ENCODE data around the gene ERCC2.
"Not testable (repeated sequence)": the region's sequence is repeated elsewhere in the genome, so short reads cannot be mapped to it uniquely, and the experiment has no call there.

Gene ERCC2

GRCh38 chr19:45336696-45337251 is 33.6 kb downstream of the ERCC2 start:
- no peak for DNase-seq (ENCODE audit: low read depth in 3 of 3, low spot score in 1 of 3)

GRCh38 chr19:45334881-45335280 is 35.5 kb downstream of the ERCC2 start:
- DNase-seq (ENCODE audit: low read depth in 3 of 3, low spot score in 1 of 3), result not testable (repeated sequence)

DNA sequence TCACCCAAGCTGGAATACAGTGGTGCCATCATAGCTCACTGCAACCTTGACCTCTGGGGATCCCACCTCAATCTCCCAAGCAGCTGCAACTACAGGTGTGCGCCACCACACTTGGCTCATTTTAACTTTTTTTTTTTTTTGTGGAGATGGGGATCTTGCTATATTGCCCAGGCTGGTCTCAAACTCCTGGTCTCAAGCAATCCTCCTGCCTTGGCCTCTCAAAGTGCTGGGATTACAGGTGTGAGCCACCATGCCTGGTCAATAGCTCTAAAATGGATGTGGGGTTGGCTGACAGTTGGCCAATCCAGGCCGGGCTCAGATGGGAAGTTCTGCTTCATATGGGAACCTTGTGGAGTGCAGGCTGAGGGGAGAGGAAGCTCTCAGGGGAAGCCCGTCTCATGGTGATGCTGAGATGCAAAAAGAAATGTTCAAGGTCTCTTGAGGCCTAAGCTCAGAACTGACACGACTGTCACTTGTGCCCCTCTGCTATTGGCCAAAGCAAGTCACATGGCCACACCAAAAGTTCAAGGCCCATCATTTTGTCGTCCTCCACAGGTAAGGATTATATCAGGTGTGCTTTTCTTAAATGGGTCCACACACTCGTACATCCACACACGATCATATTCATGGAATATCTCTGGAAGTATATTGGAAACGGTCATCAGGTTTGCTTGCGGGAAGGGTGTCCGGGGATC is 36.6 kb downstream of the ERCC2 start:
- DNase-seq (ENCODE audit: low read depth in 3 of 3, low spot score in 1 of 3), result no peak

DNA sequence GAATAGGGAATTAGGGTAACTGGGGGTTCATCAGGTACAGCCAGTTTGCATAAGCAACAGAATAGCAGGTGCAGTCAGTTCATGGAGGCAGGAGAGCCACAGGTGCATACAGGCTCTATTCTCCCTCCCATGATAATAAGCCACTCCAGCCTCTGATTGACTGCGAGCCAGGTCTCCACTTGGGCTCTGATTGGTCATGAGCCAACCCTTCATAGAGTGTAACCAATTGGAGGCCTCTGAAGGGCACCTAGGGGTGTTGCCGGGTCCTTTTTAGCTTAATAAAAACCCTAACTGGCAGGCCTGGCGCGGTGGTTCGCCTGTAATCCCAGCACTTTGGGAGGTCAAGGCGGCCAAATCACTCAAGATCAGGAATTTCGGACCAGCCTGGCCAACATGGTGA is 39.0 kb downstream of the ERCC2 start:
- DNase-seq (ENCODE audit: low read depth in 3 of 3, low spot score in 1 of 3), result no peak

GRCh38 chr19:45327404-45328143 is 42.8 kb downstream of the ERCC2 start:
- no peak for DNase-seq (ENCODE audit: low read depth in 3 of 3, low spot score in 1 of 3)

- DNase-seq (ENCODE audit: low read depth in 3 of 3, low spot score in 1 of 3), result no peak
These were observed 45.9 kb downstream of the ERCC2 start for GRCh38 chr19:45324349-45324907.

GRCh38 chr19:45323671-45324081 is 46.7 kb downstream of the ERCC2 start:
- DNase-seq (ENCODE audit: low read depth in 3 of 3, low spot score in 1 of 3), result no peak

GRCh38 chr19:45322744-45323281 is 47.6 kb downstream of the ERCC2 start, which contains the start of gene CKM:
Gene CKM (minus strand): TSS chr19:45322875. CDS start chr19:45319713, 3,162 bp downstream.
- no peak for DNase-seq (ENCODE audit: low read depth in 3 of 3, low spot score in 1 of 3)

- no peak for DNase-seq (ENCODE audit: low read depth in 3 of 3, low spot score in 1 of 3)
These were observed 48.1 kb downstream of the ERCC2 start for GRCh38 chr19:45322311-45322710.

- no peak for DNase-seq (ENCODE audit: low read depth in 3 of 3, low spot score in 1 of 3)
These were observed 48.5 kb downstream of the ERCC2 start for GRCh38 chr19:45321848-45322247.

DNA sequence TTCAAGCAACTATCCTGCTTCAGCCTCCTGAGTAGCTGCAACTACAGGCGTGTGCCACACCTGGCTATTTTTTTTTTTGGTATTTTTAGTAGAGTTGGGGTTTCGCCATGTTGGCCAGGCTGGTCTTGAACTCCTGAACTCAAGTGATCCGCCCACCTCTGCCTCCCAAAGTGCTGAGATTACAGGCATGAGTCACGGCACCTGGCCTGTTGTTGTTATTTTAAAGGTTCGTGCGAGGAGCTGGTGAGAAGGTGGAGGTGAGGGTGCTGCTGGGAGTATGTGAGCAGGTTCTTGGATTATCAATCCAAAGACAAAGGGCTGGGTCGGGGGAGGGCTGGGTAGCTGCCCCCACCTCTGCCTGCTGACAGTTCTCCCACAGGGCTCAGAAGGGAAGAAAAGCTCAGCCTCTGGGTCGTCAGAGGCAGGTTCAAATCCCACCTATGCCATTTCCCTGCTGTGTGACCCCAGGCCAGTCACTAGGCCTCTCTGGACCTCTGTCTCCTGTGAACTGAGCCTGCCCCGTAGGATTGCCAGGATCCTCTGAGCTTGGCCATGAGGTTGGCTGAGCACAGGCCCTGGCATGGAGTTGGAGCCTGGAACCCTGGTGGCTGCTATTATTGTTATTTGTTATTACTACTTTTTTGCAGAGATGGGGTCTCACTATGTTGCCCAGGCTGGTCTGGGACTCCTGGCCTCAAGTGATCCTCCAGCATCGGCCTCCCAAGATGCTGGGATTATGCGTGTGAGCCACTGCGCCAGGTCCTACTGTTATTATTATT is 49.2 kb downstream of the ERCC2 start:
- no peak for DNase-seq (ENCODE audit: low read depth in 3 of 3, low spot score in 1 of 3)

- no peak for DNase-seq (ENCODE audit: low read depth in 3 of 3, low spot score in 1 of 3)
These were observed 55.1 kb downstream of the ERCC2 start for GRCh38 chr19:45315304-45315703.

DNA sequence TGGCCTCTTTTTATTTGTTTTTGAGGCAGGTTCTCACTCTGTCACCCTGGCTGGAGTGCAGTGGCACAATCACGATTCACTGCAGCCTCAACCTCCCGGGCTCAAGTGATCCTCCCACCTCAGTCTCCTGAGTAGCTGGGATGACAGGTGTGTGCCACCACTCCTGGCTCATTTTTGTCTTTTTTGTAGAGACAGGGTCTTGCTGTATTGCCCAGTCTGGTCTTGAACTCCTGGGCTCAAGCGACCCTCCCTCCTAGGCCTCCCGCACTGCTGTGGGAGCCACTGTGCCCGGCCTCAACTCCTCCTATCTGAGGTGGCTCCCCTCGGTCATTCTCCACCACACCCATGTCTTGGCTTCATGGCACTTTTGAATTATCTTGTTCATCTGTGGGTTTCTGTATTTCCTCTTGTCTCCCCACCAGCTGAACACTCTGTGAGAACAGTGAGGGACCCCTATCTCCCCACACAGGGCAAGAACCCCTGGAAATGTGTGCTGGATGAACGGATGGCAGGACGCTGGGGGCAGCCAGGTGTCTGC is 55.6 kb downstream of the ERCC2 start:
- no peak for DNase-seq (ENCODE audit: low read depth in 3 of 3, low spot score in 1 of 3)

DNA sequence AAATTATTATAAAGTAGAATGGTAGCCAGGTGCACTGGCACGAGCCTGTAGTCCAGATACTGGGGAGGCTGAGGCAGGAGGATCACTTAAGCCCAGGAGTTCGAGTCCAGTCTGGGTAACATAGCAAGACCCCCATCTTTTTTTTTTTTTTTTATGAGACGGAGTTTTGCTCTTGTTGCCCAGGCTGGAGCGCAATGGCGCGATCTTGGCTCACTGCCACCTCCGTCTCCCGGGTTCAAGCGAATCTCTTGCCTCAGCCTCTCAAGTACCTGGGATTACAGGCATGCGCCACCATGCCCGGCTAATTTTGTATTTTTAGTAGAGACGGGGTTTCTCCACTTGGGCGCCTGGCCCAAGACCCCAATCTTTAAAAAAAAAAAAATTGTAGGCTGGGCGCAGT is 58.1 kb downstream of the ERCC2 start:
- not testable (repeated sequence) for DNase-seq (ENCODE audit: low read depth in 3 of 3, low spot score in 1 of 3)

GRCh38 chr19:45311621-45312020 is 58.8 kb downstream of the ERCC2 start:
- no peak for DNase-seq (ENCODE audit: low read depth in 3 of 3, low spot score in 1 of 3)

GRCh38 chr19:45309322-45309721 is 61.1 kb downstream of the ERCC2 start:
- not testable (repeated sequence) for DNase-seq (ENCODE audit: low read depth in 3 of 3, low spot score in 1 of 3)

DNA sequence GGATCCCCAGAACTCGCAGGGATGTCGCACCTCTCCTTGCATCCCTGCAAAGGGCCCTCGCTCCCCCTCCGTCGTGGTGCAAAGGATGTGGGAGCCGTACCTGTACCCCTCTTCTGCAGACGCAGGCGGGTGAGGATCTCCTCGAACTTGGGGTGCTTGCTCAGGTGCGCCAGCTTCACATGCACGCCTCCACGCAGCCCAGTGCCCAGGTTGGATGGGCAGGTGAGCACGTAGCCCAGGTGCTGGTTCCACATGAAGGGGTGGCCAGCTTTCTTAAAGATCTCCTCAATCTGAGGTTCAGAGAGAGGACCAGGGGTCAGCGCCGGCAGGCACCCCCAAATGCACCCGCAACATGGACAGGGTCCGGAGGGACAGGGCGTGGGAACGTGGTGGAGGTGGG is 63.0 kb downstream of the ERCC2 start:
- DNase-seq (ENCODE audit: low read depth in 3 of 3, low spot score in 1 of 3), result no peak

DNA sequence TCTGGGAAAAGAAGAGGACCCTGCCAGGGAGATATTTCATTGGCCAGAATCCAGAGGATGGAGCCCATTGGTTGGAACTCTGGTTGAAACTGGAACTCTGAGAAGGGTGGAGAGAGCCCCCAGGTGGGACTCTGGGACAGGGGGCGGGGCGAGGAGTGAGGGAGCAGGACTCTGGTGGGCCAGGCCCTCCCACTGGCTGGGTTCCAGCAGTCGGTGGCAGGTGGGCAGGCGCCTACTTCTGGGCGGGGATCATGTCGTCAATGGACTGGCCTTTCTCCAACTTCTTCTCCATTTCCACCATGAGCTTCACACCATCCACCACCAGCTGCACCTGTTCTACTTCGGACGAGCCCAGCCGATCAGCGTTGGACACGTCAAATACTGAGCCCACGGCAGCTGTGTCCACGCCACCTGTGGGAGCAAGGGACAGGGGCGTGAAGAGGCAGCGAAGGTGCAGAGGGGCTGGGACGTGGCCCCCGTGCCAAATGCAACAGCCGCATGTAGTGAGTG is 63.8 kb downstream of the ERCC2 start:
- no peak for DNase-seq (ENCODE audit: low read depth in 3 of 3, low spot score in 1 of 3)

DNA sequence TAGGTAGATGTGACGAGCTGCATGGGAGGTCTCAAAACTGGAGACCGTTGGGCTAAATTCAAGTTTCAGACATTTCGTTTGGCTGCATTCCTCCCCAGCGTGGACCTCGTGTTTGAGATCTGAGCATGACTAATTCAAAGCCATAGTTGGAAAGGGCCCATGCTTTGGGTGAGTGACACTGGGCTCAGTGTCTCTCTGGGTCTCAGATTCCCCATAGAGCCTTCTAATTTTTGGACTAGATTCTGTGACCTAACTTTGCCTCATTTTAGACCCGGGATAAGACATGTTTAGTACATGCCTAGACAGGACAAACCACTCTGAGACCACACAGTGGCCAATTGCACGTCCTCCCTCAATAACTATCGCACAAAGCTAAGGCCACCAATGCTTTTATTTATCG is 64.3 kb downstream of the ERCC2 start:
- DNase-seq (ENCODE audit: low read depth in 3 of 3, low spot score in 1 of 3), result no peak

DNA sequence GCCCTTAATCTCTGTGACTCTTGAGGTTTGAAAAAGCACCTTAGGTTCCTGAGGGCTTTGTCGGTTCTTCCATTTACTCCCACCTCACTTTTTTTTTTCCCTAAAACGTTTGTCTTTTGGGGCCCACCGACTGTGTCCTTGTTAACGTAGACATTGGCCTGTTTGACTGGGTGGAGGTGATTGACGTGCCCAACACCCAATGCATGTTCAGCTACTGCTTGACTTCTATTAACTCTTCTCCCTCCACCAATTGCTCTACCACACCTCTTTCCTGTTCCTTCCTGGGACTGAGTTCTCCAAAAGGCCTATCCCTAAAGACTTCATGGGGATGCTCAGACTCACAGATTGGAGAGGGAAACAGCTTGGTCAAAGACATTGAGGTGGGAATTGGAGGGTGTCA is 65.0 kb downstream of the ERCC2 start:
- DNase-seq (ENCODE audit: low read depth in 3 of 3, low spot score in 1 of 3), result no peak
